Stomach (tissue), 9 donors: Measurements from ENCODE around the gene KDM4B. TPM values are rescaled to one million over a fixed set of nuclear protein-coding genes. Genes with fewer than 3 reads are reported as not detected.

Source experiments
- DNase-seq, 2 donors: peaks; one replicate each; pipeline versions ENCODE4 v3.0.0 to v3.0.0-alpha.2; 2013 to 2019
- H3K27ac ChIP-seq, 5 donors: fragments of 200-600 bp in 4 of 5; sonication (generic) in 4 of 5; one replicate each; pipeline ENCODE4 v1.5.1; 2013 to 2019; ENCODE audit warnings: mild to moderate bottlenecking in 1 of 5, moderate library complexity in 1 of 5
- H3K27me3 ChIP-seq, 3 donors: fragments of 200-600 bp; sonication (generic); one replicate each; pipeline ENCODE4 v1.5.1; 2017 to 2019; ENCODE audit warnings: mixed run types in 1 of 3
- H3K36me3 ChIP-seq, 4 donors: fragments of 200-600 bp; sonication (generic); 1 replicate in 3 of 4; 2 replicates in 1 of 4; pipeline ENCODE4 v1.5.1; 2016 to 2019
- H3K4me1 ChIP-seq, 4 donors: fragments of 200-600 bp; sonication (generic); one replicate each; pipeline ENCODE4 v1.5.1; 2016 to 2019
- H3K4me3 ChIP-seq, 4 donors: fragments of 200-600 bp; sonication (generic) in 3 of 4; one replicate each; pipeline ENCODE4 v1.5.1; 2016 to 2019; ENCODE audit warnings: mild to moderate bottlenecking in 1 of 4
- H3K9me3 ChIP-seq, 4 donors: fragments of 200-600 bp; sonication (generic); one replicate each; pipeline ENCODE4 v1.5.1; 2016 to 2019
- EP300 ChIP-seq: sonication (generic); formaldehyde crosslinking; IDR thresholded peaks from one replicate; pipeline ENCODE4 v1.6.1; 2017; ENCODE audit warnings: antibody characterized with exemption
- POLR2A ChIP-seq, 4 donors: fragments of 450-650 bp; IDR thresholded peaks; one replicate each; pipeline ENCODE4 v1.6.1; 2016; ENCODE audit warnings: antibody characterized with exemption in 4 of 4, control low read depth in 2 of 4, mild to moderate bottlenecking in 1 of 4, moderate library complexity in 1 of 4
- POLR2AphosphoS5 ChIP-seq, 3 donors: sonication (generic); formaldehyde crosslinking; IDR thresholded peaks; one replicate each; pipeline ENCODE4 v1.6.1; 2016; ENCODE audit warnings: antibody characterized with exemption in 3 of 3
- WGBS, 5 donors: extraction: QIAGEN DNeasy Blood & Tissue Kit in 3 of 5; methylation state at CpG; one replicate each; pipeline versions ENCODE4 v1.1.5 to v1.1.7; 2013 to 2018; 5-methylcytosine and 5-hydroxymethylcytosine counted together
- intact Hi-C: fragments of 100-400 bp; cut with DNase I; formaldehyde crosslinking; loops from one replicate; pipeline ENCODE4 v1.15.1; 2023; ENCODE audit warnings: low total_unique reads
- polyA plus RNA-seq, 3 donors: library from polyadenylated mRNA; stranded (reverse); fragments of 200-250 nt; gene quantifications; one replicate each; pipeline ENCODE4 v1.2.3, GENCODE V29; 2013
- total RNA-seq, 5 donors: library from RNA; depleted of rRNA; stranded (reverse); fragments of >200 nt; gene quantifications; one replicate each; pipeline versions ENCODE4 v1.1.0 to v1.2.3, GENCODE V29; 2014 to 2016
- TF ChIP-seq, protein P1 (sequence below), 7 experiments: fragments of 450-650 bp in 4 of 7; fragments of 200-600 bp in 3 of 7; sonication (generic) in 3 of 7; IDR thresholded peaks; one replicate each; pipeline ENCODE4 v1.5.1; 2016 to 2019; ENCODE audit warnings: antibody characterized with exemption in 7 of 7, control low read depth in 2 of 7, mild to moderate bottlenecking in 1 of 7
- donor health status: healthy with polysubstance abuse.
- donor health status: Bipolar disorder and iron deficiency.
- donor health status: healthy.

KDM4B gene
- total and polyA plus RNA-seq, 8 donors: 5.2 to 202 (median 29.4) TPM

DNA sequence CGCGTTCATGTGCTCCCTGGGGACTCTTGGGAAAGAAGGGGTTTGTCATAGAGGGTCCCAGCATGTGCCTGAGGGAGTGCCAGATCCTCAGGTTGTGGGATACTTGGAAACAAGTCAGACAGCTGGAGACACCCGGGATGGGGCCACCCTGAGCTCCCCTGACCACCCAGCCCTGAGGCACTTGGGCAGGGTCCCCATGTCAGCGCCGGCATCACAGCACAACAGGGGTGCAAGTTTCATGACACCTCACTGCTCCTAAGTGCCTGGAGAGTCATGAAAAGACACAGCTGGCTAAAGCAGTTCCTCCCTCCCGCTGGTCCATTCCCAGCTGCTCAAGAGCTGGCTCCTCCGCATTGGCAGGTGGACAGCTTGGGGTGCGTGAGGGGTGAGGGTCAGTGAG lies 102.7 kb downstream of the KDM4B start:
- DNase-seq: no peak
- H3K27me3 ChIP-seq: no peaks in the 10 kb centered on the region
- WGBS, 5 donors: 84 to 95% (median 93%) methylated on average over 5 to 8 of the region's 8 CpGs
- H3K9me3 ChIP-seq: no peaks in the 10 kb centered on the region
- H3K27ac ChIP-seq: no peak overlapping the region
- H3K4me3 ChIP-seq: no peak overlapping the region
- peaks cover 9 to 80% (median 70%) of the 10 kb centered on the region in 4 donors for H3K36me3 ChIP-seq
- intact Hi-C loops: no loop called here
- peaks cover 0 to 12% (median 0%) of the 10 kb centered on the region in 4 donors for H3K4me1 ChIP-seq
- TF ChIP-seq POLR2A (IDR thresholded peaks at IDR 0.05) (no peak), POLR2AphosphoS5 (IDR thresholded peaks at IDR 0.05) (no peak), EP300 (no peak)
- TF ChIP-seq, protein P1, sequence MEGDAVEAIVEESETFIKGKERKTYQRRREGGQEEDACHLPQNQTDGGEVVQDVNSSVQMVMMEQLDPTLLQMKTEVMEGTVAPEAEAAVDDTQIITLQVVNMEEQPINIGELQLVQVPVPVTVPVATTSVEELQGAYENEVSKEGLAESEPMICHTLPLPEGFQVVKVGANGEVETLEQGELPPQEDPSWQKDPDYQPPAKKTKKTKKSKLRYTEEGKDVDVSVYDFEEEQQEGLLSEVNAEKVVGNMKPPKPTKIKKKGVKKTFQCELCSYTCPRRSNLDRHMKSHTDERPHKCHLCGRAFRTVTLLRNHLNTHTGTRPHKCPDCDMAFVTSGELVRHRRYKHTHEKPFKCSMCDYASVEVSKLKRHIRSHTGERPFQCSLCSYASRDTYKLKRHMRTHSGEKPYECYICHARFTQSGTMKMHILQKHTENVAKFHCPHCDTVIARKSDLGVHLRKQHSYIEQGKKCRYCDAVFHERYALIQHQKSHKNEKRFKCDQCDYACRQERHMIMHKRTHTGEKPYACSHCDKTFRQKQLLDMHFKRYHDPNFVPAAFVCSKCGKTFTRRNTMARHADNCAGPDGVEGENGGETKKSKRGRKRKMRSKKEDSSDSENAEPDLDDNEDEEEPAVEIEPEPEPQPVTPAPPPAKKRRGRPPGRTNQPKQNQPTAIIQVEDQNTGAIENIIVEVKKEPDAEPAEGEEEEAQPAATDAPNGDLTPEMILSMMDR (IDR thresholded peaks at IDR 0.05): no peak

DNA sequence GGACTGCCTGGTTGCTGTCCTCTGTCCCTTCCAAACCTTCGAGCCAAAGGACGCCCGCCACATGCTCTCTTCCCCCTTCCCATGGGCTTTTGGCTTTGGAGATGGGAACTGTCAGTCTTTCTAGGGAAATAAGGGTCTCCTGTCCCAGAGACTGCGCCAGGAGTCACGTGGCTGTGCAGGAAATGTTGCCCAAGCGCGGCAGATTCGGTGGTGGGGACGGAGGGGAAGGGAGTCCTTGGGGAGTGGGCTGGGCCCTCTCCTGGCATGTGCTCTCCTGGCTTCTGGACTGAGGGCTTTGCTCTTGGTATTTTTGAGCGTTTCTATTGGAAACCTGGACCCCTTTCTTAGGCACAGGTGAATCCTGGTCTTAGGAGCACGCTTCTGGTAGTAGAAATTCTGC lies 103.2 kb downstream of the KDM4B start:
- WGBS, 5 donors: 86 to 93% (median 90%) methylated on average over 11 of the region's 11 CpGs
- H3K27me3 ChIP-seq: no peaks in the 10 kb centered on the region
- no peak overlapping the region for H3K4me3 ChIP-seq
- peaks cover 0 to 12% (median 0%) of the 10 kb centered on the region in 4 donors for H3K4me1 ChIP-seq
- intact Hi-C loops: no loop called here
- no peak overlapping the region for H3K27ac ChIP-seq
- DNase-seq: no peak
- TF ChIP-seq POLR2A (IDR thresholded peaks at IDR 0.05) (no peak), EP300 (no peak), POLR2AphosphoS5 (IDR thresholded peaks at IDR 0.05) (no peak)
- TF ChIP-seq, protein P1 (IDR thresholded peaks at IDR 0.05): no peak
- H3K36me3 ChIP-seq: peaks cover 13 to 80% (median 70%) of the 10 kb centered on the region in 4 donors
- no peaks in the 10 kb centered on the region for H3K9me3 ChIP-seq

DNA sequence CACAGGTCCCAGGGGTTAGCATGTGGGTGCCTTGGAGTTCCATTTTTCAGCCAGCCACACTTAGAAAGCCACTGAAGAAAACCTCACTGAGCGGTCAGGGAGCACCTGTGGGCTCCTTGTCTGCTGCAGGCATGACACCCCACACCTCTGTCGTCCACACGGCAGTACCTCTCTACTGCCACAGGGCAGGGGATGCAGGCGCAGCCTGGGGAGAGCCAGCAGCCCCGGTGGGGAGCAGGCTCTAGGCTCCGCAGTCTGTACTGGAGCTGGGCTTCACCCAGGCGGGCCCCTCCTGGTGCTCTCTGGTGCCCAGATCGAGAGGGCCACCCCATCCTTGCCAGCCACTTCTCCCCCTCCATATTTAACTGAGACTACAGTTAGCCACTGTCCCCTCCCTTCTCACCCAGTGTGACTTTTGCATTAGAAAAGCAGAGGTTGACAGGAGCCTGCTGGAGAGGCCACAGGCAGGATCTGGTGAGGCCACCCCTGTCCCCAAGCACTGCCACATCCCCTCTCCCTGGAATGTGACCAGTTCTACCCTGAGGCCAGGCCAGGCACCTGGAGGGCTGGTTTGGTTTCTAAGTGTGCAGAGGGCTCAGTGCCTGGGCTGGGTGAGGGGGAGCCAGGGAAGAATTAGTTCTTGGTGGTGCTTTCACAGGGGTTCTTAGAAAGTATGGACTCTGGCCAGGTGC lies 104.4 kb downstream of the KDM4B start:
- no peak overlapping the region for H3K27ac ChIP-seq
- no peaks in the 10 kb centered on the region for H3K9me3 ChIP-seq
- intact Hi-C loops: no loop called here
- H3K4me1 ChIP-seq: peaks cover 0 to 12% (median 0%) of the 10 kb centered on the region in 4 donors
- H3K4me3 ChIP-seq: no peak overlapping the region
- no peak for DNase-seq
- 79 to 93% (median 92%) methylated on average over 5 to 8 of the region's 8 CpGs for WGBS, 5 donors
- no peaks in the 10 kb centered on the region for H3K27me3 ChIP-seq
- peaks cover 24 to 82% (median 77%) of the 10 kb centered on the region in 4 donors for H3K36me3 ChIP-seq
- no peak for TF ChIP-seq POLR2A (IDR thresholded peaks at IDR 0.05)
- no peak for TF ChIP-seq POLR2AphosphoS5 (IDR thresholded peaks at IDR 0.05)
- no peak for TF ChIP-seq EP300
- TF ChIP-seq, protein P1 (IDR thresholded peaks at IDR 0.05): no peak

DNA sequence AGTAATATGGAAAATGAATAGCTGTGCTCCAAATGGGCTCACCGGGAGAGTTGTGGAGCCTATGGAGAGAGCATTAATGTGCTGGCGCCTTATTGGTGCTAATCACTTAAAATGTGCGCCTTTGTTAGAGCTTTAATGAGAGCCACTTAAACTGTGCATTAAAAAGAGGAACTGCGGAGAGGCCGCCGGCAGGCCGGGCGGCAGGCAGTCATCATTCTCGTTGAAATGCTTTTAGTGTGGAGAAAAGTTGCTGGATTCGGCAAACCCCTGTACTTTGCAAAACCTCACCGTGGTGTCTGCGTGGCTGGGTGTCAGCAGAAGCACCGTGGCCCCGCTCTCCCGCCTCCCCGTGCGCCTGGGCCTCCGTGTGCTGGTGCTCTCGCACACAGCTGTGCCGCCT lies 105.5 kb downstream of the KDM4B start:
- peaks cover 0 to 12% (median 0%) of the 10 kb centered on the region in 4 donors for H3K4me1 ChIP-seq
- no peaks in the 10 kb centered on the region for H3K27me3 ChIP-seq
- no peak overlapping the region for H3K4me3 ChIP-seq
- H3K27ac ChIP-seq: no peak overlapping the region
- no peak for DNase-seq
- intact Hi-C loops: no loop called here
- peaks cover 35 to 93% (median 83%) of the 10 kb centered on the region in 4 donors for H3K36me3 ChIP-seq
- no peak for TF ChIP-seq POLR2A (IDR thresholded peaks at IDR 0.05)
- TF ChIP-seq POLR2AphosphoS5 (IDR thresholded peaks at IDR 0.05): no peak
- TF ChIP-seq, protein P1 (IDR thresholded peaks at IDR 0.05): no peak
- TF ChIP-seq EP300: no peak
- 73 to 91% (median 88%) methylated on average over 12 to 20 of the region's 20 CpGs for WGBS, 5 donors
- no peaks in the 10 kb centered on the region for H3K9me3 ChIP-seq
